GM15510 (cell line): ENCODE data around the gene POLQ.

Experiments
- POLR2A ChIP-seq: IDR thresholded peaks from 3 replicates; pipeline ENCODE4 v1.6.1; 2011; ENCODE audit warnings: borderline replicate concordance; ENCODE audit not compliant: insufficient read length; ENCODE audit errors: extremely low read depth

POLQ gene

DNA sequence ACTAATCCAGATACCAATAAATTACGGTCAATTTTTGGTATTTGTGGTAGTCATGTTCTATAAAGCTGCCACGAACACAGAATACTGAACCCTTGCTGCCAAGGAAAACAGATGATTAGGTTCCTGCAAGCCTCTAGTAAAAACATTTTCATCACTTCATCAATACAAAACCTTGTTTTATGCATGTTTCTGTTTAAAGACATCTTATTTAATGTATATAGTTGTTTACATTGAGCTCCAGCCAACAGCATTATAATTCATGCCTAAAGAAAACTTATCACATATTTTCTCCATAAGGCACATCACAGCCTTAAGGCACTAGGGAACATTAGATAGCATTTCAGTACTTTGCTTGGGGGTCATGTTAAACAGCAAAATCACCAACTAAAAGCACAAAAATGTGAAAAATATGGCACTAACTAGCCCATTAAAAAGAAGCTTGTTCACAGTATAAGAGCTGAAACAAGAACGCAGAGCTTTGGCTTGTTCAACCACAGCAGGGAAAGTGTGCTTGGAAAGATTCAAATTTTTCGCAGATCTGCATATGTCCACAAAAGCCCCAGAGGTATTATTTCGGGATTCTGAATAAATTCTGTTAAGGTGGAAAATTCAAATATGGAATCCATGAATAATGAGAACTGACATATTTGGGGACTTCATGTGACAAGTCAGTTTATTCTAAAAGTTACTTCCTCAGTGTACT lies 27.7 kb downstream of the POLQ start:
- no peak for TF ChIP-seq POLR2A

DNA sequence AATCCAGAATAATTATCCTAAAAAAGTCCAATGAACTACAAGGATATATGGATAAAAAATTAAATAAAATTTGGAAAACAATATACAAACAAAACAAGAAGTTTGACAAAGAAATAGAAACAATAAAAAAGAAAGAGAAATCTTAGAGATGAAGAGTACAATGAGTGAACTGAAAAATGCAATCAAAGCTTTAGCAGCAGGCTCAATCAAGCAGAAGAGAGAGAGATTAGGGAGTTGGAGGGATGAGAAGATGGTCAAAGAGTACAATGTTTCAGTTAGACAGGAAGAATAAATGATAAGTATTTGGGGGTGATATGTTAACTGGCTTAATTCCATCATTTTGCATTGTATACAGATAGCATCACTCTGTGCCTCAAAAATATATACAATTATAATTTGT lies 29.9 kb downstream of the POLQ start:
- TF ChIP-seq POLR2A: no peak

DNA sequence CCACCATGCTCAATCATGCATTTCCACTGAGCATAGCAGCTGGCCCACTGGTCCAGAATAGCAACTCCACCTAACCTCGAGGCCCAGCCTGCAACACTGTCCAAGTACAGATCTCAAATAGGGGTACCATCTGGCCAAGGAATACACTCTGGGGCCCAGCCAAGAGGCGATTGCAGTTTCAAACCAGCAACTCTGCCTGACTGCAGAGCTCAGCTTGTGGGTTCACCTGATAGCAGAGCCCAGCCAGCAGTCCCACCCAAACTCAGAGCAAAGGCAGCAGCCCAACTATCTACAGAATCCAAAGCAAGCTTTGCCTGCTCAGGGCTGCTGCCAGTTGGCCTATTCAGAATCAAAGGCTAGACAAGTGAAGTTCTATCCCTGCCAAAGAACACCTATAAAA lies 30.5 kb downstream of the POLQ start:
- TF ChIP-seq POLR2A: no peak

DNA sequence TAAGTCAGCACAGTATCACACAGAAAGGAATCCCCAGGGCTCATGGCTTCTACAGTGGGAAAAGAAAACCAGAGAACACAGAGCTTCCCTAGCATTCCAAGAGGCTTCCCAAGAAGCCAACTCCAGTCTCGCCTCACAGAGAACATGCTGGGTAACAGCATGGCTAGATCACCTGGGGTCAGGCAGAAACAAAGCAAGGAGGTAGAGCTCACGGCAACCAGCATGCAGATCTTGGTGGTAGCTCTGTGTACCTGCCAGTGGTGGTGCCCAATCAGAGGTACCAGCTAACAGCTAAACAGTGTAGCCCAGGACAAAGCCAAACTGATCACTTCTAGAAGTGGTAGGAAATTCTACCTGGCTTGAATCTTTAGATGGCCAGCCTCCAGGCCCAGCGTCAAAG lies 31.3 kb downstream of the POLQ start:
- no peak for TF ChIP-seq POLR2A

DNA sequence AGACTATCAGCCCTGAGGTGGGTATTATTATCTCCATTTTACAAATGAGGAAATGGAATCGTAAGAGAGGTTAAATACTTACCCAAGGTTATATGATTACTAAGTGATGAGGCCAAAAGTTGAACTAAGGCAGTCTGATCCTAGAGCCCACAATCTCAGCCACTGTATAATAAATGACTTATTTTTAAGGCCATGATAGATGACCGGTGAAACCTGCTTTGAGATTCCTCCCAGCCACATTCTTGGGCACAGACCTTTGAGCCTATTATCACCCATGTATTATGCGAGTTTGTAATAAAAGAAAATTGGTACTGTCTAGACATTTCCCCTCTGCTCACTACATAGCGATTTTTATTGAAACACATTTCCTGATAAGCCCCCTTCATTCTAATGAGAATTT lies 37.4 kb downstream of the POLQ start:
- TF ChIP-seq POLR2A: no peak

DNA sequence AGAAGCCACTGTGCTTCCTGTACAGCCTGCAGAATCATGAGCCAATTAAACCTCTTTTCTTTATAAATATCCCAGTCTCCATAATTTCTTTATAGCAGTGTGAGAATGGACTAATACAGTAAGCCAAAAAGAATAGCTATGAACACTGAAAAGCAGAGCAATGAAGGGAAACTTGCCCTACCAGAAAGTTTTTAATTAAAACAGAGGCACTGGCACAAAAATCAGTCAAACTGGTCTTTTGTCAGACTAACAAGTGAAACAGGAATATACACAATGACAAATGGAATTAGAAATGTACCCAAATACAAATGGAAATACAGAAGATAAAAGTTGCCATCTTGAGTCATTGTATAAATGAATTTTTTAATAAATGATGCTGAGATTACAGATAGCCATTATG lies 40.5 kb downstream of the POLQ start:
- TF ChIP-seq POLR2A: no peak

DNA sequence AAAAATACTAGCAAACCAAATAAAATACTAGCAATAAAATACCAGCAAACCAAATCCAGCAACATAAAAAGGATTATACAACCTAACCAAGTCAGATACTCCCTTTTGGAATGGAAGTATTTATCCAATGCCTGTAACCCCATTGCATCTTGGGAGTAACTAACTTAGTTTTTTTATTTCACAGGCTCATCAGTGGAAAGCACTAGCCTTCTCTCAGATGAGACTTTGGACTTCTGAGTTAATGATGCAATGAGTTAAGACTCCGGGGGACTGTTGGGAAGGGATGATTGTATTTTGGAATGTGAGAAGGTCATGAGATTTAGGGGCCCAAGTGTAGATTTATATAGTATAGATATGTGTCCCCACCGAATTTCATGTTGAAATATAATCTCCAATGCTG lies 41.2 kb downstream of the POLQ start:
- TF ChIP-seq POLR2A: no peak

DNA sequence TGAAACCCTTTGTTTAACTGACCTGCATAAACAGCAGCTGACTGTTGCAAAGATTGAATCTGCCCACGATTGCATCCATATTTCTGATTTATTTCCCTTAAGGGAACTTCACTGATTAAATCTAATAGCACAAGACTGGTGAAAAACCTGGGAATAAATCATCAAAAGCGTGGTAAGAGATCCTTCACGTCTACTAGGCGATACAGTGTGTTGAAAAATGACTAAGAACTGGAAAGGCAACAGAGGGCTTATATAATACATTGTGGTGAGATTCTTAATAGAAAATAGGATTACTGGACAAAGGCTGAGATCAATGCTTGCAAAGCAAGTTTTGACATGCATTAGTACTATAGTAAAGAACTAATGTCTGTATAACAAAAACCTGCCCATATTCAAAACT lies 49.0 kb downstream of the POLQ start:
- TF ChIP-seq POLR2A: no peak

DNA sequence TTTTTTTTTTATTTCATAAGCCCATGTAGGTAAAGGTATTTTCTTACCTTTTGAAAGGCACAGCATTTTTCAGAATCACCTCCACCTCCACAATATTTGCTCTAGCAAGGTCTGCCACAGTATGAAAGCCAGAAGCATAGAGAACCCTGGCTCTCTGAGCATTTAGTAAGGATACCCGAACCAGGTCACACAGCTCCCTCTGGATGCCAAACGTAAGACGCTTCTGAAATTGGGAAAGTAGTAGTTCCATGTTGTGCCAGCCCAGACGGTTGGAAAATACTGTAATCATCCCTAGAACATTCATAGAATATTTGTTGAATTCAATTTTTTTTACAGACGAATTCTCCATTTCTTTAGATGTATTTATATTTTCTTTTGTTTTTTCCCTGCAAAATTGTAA lies 52.4 kb downstream of the POLQ start:
- TF ChIP-seq POLR2A: no peak

DNA sequence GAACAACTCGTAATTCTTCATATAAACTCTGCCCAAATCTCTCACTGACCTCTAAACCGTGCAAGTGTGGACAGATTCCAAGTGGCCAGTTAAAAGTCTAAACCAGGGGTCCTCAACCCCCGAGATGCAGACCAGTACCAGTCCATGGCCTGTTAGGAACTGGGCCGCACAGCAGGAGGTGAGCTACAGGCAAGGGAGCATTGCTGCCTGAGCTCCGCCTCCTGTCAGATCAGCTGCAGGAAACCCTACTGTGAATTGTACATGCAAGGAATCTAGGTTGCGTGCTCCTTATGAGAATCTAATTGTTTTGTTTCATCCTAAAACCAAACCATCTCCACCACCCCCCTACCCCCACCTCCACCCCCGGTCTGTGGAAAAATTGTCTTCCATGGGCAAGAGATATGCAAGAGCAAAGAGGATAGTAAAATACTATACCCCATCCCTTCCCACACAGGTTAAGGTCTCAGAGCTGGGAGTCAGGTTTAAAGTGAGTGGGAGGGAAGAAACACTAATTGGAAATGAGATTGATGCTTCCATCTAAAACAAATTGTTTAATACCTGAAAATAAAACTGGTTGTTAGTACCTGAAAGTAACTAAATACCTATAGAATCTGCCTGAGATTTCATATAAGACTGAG lies 54.0 kb downstream of the POLQ start:
- TF ChIP-seq POLR2A: no peak

DNA sequence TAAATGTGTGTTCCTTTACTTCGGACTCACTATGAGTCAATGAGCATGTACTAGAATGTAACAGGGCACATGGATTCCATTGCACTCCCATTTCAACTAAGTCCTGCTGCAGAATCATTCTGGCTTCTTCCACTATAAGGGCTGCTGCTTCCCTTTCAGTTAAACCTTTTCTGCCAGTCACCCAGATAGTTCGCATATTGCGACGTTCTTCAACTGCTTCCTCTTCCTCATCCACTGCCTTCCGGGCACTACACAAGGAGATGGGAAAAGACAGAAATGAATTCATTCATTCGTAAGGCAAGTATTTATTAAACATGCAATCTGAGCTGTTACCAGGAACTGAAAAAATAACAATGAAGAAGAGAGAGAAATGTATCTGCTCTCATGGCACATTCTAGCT lies 55.6 kb downstream of the POLQ start:
- no peak for TF ChIP-seq POLR2A

DNA sequence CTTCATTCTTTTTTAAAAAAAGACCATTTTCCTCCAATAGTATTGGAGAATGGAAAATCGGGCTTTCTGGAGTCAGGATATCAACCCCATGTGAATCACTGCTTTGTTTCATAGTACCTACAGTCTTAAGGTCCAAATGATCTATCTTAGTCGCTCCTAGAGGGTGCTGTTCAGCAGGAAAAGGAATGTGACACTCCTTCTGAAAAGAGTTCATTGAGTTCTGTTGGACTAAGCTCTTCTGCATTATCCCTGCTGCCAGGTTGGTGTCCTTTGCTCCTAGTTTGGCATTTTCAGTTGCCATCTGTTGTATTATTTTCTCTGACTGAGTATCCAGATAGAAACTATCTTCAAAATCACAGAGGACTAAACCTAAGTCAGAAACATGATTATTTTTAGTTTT lies 57.2 kb downstream of the POLQ start:
- TF ChIP-seq POLR2A: no peak

DNA sequence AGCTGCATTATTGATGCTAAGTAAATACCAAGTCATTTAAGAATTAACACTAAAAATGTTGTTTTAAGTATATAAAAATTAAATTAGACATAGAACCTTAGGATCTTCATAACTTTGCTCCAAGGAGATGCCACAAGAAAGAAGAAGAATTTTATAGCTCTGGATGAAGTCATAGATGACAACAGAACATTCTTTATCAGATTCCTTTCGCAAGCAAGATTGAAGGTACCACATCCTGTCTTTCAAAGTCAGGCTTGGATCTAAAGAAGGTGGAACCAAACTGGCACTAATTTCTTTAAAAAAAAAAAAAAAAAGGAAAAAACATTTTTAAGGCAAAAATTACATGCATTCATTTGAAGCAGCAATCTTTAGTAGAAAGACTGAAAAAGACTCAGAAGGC lies 62.5 kb downstream of the POLQ start:
- TF ChIP-seq POLR2A: no peak

DNA sequence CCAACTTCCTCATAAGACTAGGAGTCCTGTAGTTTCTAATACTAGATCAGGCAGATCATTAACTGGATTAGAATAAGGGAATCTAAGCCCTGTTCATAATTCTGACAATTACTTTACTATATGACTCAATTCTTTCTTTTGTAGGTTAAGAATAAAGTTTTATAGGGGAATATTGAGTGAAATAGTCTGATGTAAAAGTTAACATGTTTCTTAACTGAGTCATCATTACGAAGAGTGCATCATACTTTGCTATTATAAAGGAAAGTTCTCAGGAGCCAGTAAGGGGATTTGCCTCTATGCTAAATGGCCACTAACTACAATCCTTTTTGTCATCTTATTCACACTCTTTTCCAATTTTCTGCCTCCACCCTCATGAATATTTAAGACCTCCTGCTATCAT lies 63.1 kb downstream of the POLQ start:
- TF ChIP-seq POLR2A: no peak

DNA sequence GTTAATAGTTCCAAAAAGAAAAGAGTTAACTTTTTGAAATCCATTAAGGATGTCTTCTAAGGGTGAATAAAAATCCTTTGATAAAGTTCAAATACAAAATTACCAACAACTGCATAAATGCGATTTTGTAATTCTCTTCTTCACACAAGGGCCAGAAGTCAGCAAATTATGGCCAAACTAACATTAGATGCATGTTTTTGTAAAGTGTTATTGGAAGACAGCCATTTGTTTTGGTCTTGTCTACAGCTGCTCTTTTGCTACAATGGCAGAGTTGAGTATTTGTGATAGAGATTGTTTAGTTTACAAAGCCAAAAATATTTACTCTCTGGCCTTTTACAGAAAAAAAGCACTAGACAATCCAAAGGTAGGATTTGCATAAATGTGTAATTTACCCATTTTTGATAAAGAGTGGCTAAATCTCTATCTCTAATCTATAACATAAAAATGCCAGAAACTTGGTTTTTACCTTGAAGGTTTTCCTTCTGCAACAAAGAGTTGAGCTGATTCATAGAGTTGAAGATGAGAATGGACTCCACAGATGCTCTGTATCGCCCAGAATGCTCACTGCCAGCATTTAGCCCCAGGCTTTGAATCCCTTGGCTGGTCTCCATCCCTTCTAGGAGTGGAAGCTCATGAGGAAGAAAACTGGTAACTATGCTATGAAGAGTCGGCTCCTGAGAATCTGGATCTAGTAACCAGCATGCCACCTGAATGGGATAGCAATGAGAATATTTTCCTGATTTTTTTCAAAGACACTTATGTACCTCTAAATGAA lies 64.5 kb downstream of the POLQ start:
- no peak for TF ChIP-seq POLR2A

DNA sequence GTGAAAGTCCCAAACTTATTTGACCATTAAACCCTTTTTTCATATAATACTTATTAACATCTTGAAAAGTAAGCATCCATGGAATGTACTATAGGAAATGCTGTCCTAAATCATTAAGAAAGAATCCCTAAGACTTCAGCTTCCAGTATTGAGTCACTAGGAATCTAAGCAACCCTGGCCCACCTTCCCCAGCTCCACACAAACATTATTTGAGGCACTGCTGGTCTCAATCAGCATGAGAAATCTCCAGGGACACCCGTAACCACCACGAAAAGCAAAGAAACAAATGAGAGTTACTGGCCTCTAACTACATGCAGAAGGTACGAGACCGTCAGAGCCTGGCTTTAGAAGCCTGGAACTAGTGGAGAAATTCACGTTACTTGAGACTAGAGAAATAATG lies 68.2 kb downstream of the POLQ start:
- no peak for TF ChIP-seq POLR2A

DNA sequence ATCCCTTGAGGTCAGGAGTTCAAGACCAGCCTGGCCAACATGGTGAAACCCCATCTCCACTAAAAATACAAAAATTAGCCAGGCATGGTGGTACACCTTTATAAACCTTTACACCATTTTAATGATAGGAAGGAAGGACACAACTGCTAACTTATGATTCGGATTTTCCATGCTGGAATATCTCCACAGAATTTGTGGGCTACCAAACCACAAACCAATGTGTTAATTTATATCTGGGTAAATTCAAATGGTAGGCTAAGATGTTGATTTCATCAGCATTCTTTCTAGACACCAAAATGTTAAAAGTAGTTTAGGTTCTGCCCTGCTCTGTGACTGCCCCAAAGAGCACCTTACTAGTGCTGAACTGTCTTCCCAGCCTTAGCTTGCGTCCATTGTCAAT lies 72.8 kb downstream of the POLQ start:
- TF ChIP-seq POLR2A: no peak

DNA sequence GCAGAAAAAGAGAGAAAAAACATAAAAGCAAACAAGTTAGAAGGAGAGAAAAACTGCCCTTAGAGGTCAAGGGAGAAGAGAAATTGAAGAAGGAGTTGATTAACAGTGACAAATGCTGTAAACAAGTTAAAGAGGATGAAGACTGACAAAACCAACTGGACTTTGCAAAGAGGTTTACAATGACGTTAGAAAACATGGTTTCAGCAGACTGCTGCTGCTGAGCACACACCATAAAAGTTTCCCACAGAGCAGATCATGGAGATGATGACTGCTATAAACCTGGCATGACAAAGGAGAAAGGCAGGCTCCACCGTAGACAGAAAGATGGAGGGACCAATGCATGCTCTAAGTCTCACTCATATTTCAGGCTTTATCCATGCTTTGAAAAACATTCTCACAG lies 78.7 kb downstream of the POLQ start:
- no peak for TF ChIP-seq POLR2A
